ENCODE measurements around the gene LGR6. TPM values are rescaled to one million over a fixed set of nuclear protein-coding genes. Genes with fewer than 3 reads are reported as not detected.

LGR6 gene
- total RNA-seq, 4 donors from 2014 or later, result under 0.01 to 1.2 (median 0.78) TPM; not detected in 1

DNA sequence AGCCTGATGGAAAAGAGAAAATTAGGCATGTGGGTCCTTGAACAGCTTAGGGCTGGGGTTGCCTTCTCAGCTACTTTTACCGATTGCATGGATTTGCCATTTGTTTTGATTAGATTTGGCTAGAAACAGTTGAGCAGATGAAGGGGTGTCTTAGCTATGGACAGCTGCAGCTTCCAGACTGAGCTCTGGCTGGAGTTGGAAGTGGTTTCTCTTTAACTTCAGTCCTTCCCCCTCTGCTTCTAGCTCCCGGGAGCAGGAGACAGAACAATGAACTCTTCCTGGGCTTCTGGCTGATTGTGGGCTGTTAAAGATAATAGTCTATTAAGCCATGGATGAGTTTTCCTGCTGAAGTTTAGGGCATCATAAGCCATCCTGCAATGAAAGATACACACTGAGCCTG is 97.4 kb downstream of the LGR6 start:
- H3K36me3 ChIP-seq, result no peaks in the 10 kb centered on the region
- no peak overlapping the region for H3K4me3 ChIP-seq

DNA sequence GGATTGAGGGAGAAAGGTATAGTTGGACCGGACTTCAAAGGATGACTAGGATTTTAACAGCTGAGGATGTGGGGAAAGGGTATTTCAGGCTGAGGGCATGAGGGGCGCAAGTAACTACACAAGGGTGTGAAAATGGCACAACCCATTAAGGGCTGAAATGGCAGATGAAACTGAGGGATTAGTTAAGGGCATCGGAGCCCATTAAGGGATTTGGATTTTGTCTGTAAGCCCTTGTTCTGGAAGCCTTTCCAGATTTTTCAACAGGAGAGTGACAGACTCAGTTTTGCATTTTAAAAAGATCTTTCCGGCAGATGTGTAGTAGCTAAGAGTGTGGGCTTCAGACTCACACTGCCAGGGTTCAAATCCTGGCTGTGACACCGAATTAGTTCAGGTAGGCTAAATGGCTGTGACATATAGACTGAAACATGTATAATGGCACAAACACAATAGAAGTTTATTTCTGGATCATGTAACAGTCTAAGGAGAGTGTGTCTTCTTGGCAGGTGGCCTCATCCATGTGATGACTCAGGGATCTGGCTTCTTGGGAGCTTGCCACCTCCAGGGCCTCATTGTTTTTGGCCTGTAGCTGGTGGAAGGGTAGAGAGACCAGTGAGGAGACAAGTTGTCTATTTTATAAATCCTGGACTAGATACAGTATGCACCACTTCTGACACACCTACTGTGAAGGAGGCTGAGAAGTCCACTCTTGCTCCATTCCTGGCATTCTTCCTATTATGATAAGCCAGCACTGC is 98.5 kb downstream of the LGR6 start:
- peaks cover 0 to 3% (median 0%) of the 10 kb centered on the region in 4 donors for H3K4me1 ChIP-seq
- intact Hi-C loops (cut with DNase I), result no loop called here
- H3K4me3 ChIP-seq, result no peak overlapping the region
- WGBS, result 90% methylated on average over 5 of the region's 5 CpGs
- no peak overlapping the region for H3K27ac ChIP-seq (replicated peaks in 1 of 4)
- no peak for TF ChIP-seq POLR2A (IDR thresholded peaks at IDR 0.05; ENCODE audit: low read depth)
- no peak for TF ChIP-seq POLR2AphosphoS5 (IDR thresholded peaks at IDR 0.05)
- no peak for TF ChIP-seq EP300 (IDR thresholded peaks at IDR 0.05)
- TF ChIP-seq, protein P1, sequence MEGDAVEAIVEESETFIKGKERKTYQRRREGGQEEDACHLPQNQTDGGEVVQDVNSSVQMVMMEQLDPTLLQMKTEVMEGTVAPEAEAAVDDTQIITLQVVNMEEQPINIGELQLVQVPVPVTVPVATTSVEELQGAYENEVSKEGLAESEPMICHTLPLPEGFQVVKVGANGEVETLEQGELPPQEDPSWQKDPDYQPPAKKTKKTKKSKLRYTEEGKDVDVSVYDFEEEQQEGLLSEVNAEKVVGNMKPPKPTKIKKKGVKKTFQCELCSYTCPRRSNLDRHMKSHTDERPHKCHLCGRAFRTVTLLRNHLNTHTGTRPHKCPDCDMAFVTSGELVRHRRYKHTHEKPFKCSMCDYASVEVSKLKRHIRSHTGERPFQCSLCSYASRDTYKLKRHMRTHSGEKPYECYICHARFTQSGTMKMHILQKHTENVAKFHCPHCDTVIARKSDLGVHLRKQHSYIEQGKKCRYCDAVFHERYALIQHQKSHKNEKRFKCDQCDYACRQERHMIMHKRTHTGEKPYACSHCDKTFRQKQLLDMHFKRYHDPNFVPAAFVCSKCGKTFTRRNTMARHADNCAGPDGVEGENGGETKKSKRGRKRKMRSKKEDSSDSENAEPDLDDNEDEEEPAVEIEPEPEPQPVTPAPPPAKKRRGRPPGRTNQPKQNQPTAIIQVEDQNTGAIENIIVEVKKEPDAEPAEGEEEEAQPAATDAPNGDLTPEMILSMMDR (IDR thresholded peaks at IDR 0.05), result no peak
- DNase-seq (ENCODE audit: extremely low spot score), result no peak
- no peaks in the 10 kb centered on the region for H3K27me3 ChIP-seq
- no peaks in the 10 kb centered on the region for H3K9me3 ChIP-seq
- H3K36me3 ChIP-seq, result no peaks in the 10 kb centered on the region

More for the DNA sequence above, 97.4 kb downstream of the LGR6 start:
- Histone ChIP-seq H3K27me3 (no peaks in the 10 kb centered on the region), H3K9me3 (no peaks in the 10 kb centered on the region), H3K4me1 (peaks cover 0 to 8% (median 4%) of the 10 kb centered on the region in 4 donors), H3K27ac (replicated peaks in 1 of 4) (no peak overlapping the region)
- no peak for DNase-seq (ENCODE audit: extremely low spot score)
- 48% methylated on average over 2 of the region's 2 CpGs for WGBS
- intact Hi-C loops (cut with DNase I), result no loop called here
- TF ChIP-seq POLR2AphosphoS5 (IDR thresholded peaks at IDR 0.05) (no peak), EP300 (IDR thresholded peaks at IDR 0.05) (no peak), POLR2A (IDR thresholded peaks at IDR 0.05; ENCODE audit: low read depth) (no peak)
- TF ChIP-seq, protein P1 (IDR thresholded peaks at IDR 0.05), result no peak

DNA sequence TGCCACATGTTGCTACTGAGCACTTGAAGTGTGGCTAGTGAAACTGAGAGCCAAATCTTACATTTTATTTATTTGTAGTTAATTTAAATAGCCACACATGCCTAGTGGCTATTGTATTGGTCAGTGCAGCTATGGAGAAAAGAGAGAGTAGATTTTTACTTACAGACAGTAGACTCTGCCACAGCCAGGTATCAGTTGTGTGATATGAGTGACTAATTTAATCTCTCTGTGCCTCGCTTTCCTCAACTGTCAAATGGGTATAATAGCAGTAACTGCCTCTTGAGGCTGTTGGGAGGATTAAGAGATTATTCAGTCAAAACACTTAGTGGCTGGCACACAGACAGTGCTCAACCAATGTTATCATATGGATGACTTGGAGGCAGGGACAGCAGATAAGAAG is 99.2 kb downstream of the LGR6 start:
- no peak overlapping the region for H3K4me3 ChIP-seq
- no peaks in the 10 kb centered on the region for H3K36me3 ChIP-seq
- H3K9me3 ChIP-seq, result no peaks in the 10 kb centered on the region
- intact Hi-C loops (cut with DNase I), result no loop called here
- H3K27ac ChIP-seq (replicated peaks in 1 of 4), result no peak overlapping the region
- TF ChIP-seq, protein P1 (IDR thresholded peaks at IDR 0.05), result no peak
- TF ChIP-seq EP300 (IDR thresholded peaks at IDR 0.05), result no peak
- TF ChIP-seq POLR2AphosphoS5 (IDR thresholded peaks at IDR 0.05), result no peak
- TF ChIP-seq POLR2A (IDR thresholded peaks at IDR 0.05; ENCODE audit: low read depth), result no peak
- no peaks in the 10 kb centered on the region for H3K27me3 ChIP-seq
- DNase-seq (ENCODE audit: extremely low spot score), result no peak
- H3K4me1 ChIP-seq, result no peaks in the 10 kb centered on the region
- 100% methylated on average over 1 of the region's 1 CpG for WGBS

DNA sequence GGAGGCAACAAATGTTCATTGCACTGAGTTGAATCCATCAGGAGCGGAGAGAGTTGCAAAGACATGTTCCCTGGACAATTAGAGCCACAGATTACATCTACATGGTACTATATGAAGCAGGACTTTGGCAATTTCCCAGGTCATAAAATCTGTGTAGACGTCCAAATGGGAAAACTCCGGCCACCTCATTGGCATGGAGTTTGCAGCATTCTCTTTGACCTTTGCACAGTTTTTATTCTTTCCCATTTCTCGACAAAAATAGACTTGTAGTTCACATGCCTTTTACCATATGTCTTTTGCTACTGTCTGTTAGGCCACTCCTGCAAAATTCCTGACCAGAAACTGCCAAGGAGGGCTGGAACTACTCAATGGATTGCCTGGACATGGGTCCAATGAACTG is 100.0 kb downstream of the LGR6 start:
- WGBS, result 69% methylated on average over 4 of the region's 4 CpGs
- intact Hi-C loops (cut with DNase I), result no loop called here
- DNase-seq (ENCODE audit: extremely low spot score), result no peak
- H3K9me3 ChIP-seq, result no peaks in the 10 kb centered on the region
- no peak overlapping the region for H3K4me3 ChIP-seq
- H3K4me1 ChIP-seq, result no peaks in the 10 kb centered on the region
- TF ChIP-seq POLR2AphosphoS5 (IDR thresholded peaks at IDR 0.05) (no peak), POLR2A (IDR thresholded peaks at IDR 0.05; ENCODE audit: low read depth) (no peak), EP300 (IDR thresholded peaks at IDR 0.05) (no peak)
- TF ChIP-seq, protein P1 (IDR thresholded peaks at IDR 0.05), result no peak
- H3K36me3 ChIP-seq, result no peaks in the 10 kb centered on the region
- H3K27me3 ChIP-seq, result no peaks in the 10 kb centered on the region
- H3K27ac ChIP-seq (replicated peaks in 1 of 4), result no peak overlapping the region

All from esophagus muscularis mucosa (tissue), 4 donors.